HEK293 (cell line): ENCODE data around the gene PRRG4.
A peak's percentile ranks its signal among the peaks of the same experiment; 100 is the strongest.

ENCODE experiments used
- CTCF ChIA-PET: fragments of 350-600 bp; formaldehyde crosslinking; extraction: SDS; loops from one replicate; lab custom pipeline; 2021; ENCODE audit warnings: antibody characterized with exemption; lab: Yijun Ruan, JAX
- POLR2A ChIA-PET: fragments of 300-600 bp; formaldehyde crosslinking; extraction: SDS; loops from one replicate; lab custom pipeline; 2020; ENCODE audit warnings: antibody characterized with exemption, inconsistent platforms; lab: Yijun Ruan, JAX
- H3K27ac ChIP-seq: fragments of 200-500 bp; sonication (Bioruptor generic); 2 replicates; pipeline ENCODE4 v1.5.1; 2014; ENCODE audit warnings: low read depth, low read length, control low read depth, inconsistent platforms; ENCODE audit errors: extremely low read depth
- H3K36me3 ChIP-seq, 2 experiments: fragments of 200-500 bp in 1 of 2; sonication (Bioruptor generic) in 1 of 2; 1 replicate in 1 of 2; 2 replicates in 1 of 2; pipeline ENCODE4 v1.5.1; 2014 to 2017; ENCODE audit warnings: inconsistent platforms in 2 of 2, low read length in 2 of 2; ENCODE audit not compliant: control insufficient read depth in 2 of 2, insufficient read depth in 1 of 2
- H3K4me1 ChIP-seq: fragments of 200-500 bp; sonication (Bioruptor generic); 2 replicates; pipeline ENCODE4 v1.5.1; 2014; ENCODE audit warnings: mild to moderate bottlenecking, low read length, inconsistent platforms; ENCODE audit not compliant: control insufficient read depth, insufficient read depth
- H3K4me3 ChIP-seq: 2 replicates; pipeline ENCODE4 v1.5.1; 2011; ENCODE audit warnings: low read depth, mild to moderate bottlenecking, control low read depth, low read length, moderate library complexity
- H3K9me3 ChIP-seq: fragments of 200-500 bp; sonication (Bioruptor generic); 2 replicates; pipeline ENCODE4 v1.5.1; 2014; ENCODE audit warnings: low read depth, low read length, inconsistent platforms; ENCODE audit not compliant: control insufficient read depth, insufficient read depth
- GLIS1 ChIP-seq: fragments of 450-650 bp; formaldehyde crosslinking; IDR thresholded peaks from 2 replicates; pipeline ENCODE4 v1.5.1; 2016; ENCODE audit warnings: missing biosample characterization, missing genetic modification characterization
- HOXA7 ChIP-seq: sonication (generic); formaldehyde crosslinking; IDR thresholded peaks from 2 replicates; pipeline ENCODE4 v1.8.1; 2022; ENCODE audit warnings: missing genetic modification reagents, borderline replicate concordance
- HOXC10 ChIP-seq: sonication (generic); formaldehyde crosslinking; IDR thresholded peaks from 2 replicates; pipeline ENCODE4 v1.8.1; 2023; ENCODE audit warnings: mild to moderate bottlenecking, missing genetic modification reagents
- KLF8 ChIP-seq: fragments of 450-650 bp; formaldehyde crosslinking; IDR thresholded peaks from 2 replicates; pipeline ENCODE4 v1.5.1; 2016; ENCODE audit warnings: missing biosample characterization, missing genetic modification characterization
- MEIS1 ChIP-seq: sonication (generic); formaldehyde crosslinking; IDR thresholded peaks from 2 replicates; pipeline ENCODE4 v1.8.1; 2022; ENCODE audit warnings: missing genetic modification reagents, mild to moderate bottlenecking, borderline replicate concordance
- SP2 ChIP-seq: fragments of 450-650 bp; formaldehyde crosslinking; IDR thresholded peaks from 2 replicates; pipeline ENCODE4 v1.5.1; 2016; ENCODE audit warnings: missing biosample characterization, missing genetic modification characterization
- YY1 ChIP-seq: fragments of 450-650 bp; formaldehyde crosslinking; IDR thresholded peaks from 2 replicates; pipeline ENCODE4 v1.5.1; 2018; ENCODE audit warnings: missing biosample characterization, missing genetic modification characterization
- ZBTB10 ChIP-seq: fragments of 450-650 bp; formaldehyde crosslinking; IDR thresholded peaks from 2 replicates; pipeline ENCODE4 v1.5.1; 2016; ENCODE audit warnings: missing biosample characterization, missing genetic modification characterization
- ZFHX2 ChIP-seq: fragments of 450-650 bp; formaldehyde crosslinking; conservative IDR thresholded peaks from 2 replicates; pipeline ENCODE4 v1.5.1; 2016; ENCODE audit warnings: missing biosample characterization, missing genetic modification characterization
- ZNF221 ChIP-seq: fragments of 450-650 bp; formaldehyde crosslinking; IDR thresholded peaks from 2 replicates; pipeline ENCODE4 v1.5.1; 2017; ENCODE audit warnings: missing biosample characterization, missing genetic modification characterization, borderline replicate concordance
- ZNF302 ChIP-seq: fragments of 450-650 bp; formaldehyde crosslinking; IDR thresholded peaks from 2 replicates; pipeline ENCODE4 v1.5.1; 2016; ENCODE audit warnings: missing biosample characterization, missing genetic modification characterization, low read depth
- ZNF335 ChIP-seq: fragments of 450-650 bp; formaldehyde crosslinking; conservative IDR thresholded peaks from 2 replicates; pipeline ENCODE4 v1.5.1; 2016; ENCODE audit warnings: missing biosample characterization, missing genetic modification characterization
- ZNF341 ChIP-seq: fragments of 450-650 bp; formaldehyde crosslinking; IDR thresholded peaks from 2 replicates; pipeline ENCODE4; 2016; ENCODE audit warnings: low read depth, missing biosample characterization, missing genetic modification characterization
- ZNF37A ChIP-seq: fragments of 450-650 bp; IDR thresholded peaks from 2 replicates; pipeline ENCODE4 v1.5.1; 2018; ENCODE audit warnings: missing biosample characterization, missing genetic modification characterization
- ZNF510 ChIP-seq: fragments of 450-650 bp; formaldehyde crosslinking; IDR thresholded peaks from 2 replicates; pipeline ENCODE4 v1.5.1; 2018; ENCODE audit warnings: mild to moderate bottlenecking, missing genetic modification characterization, missing biosample characterization; ENCODE audit not compliant: insufficient replicate concordance
- ZNF701 ChIP-seq: fragments of 450-650 bp; formaldehyde crosslinking; IDR thresholded peaks from 2 replicates; pipeline ENCODE4 v1.5.1; 2016; ENCODE audit warnings: missing biosample characterization, missing genetic modification characterization
- ZNF76 ChIP-seq: fragments of 450-650 bp; formaldehyde crosslinking; IDR thresholded peaks from 2 replicates; pipeline ENCODE4; 2016; ENCODE audit warnings: low read depth, missing biosample characterization, missing genetic modification characterization, borderline replicate concordance
- ZSCAN18 ChIP-seq: fragments of 450-650 bp; formaldehyde crosslinking; IDR thresholded peaks from 2 replicates; pipeline ENCODE4 v1.5.1; 2016; ENCODE audit warnings: missing biosample characterization, missing genetic modification characterization
- ZSCAN4 ChIP-seq: fragments of 450-650 bp; formaldehyde crosslinking; IDR thresholded peaks from 2 replicates; pipeline ENCODE4 v1.5.1; 2017; ENCODE audit warnings: missing biosample characterization, missing genetic modification characterization
- TF ChIP-seq, protein P1 (sequence below): fragments of 450-650 bp; formaldehyde crosslinking; optimal IDR thresholded peaks from 2 replicates; pipeline ENCODE3; 2016; ENCODE audit warnings: missing biosample characterization, mild to moderate bottlenecking, missing genetic modification characterization
- TF ChIP-seq, protein P2 (sequence below): fragments of 450-650 bp; formaldehyde crosslinking; conservative IDR thresholded peaks from 2 replicates; pipeline ENCODE4 v1.5.1; 2016; ENCODE audit warnings: low read depth, missing biosample characterization, missing genetic modification characterization
- TF ChIP-seq, protein P3 (sequence below): fragments of 450-650 bp; formaldehyde crosslinking; IDR thresholded peaks from 2 replicates; pipeline ENCODE4 v1.5.1; 2016; ENCODE audit warnings: missing biosample characterization, missing genetic modification characterization

Gene PRRG4

DNA sequence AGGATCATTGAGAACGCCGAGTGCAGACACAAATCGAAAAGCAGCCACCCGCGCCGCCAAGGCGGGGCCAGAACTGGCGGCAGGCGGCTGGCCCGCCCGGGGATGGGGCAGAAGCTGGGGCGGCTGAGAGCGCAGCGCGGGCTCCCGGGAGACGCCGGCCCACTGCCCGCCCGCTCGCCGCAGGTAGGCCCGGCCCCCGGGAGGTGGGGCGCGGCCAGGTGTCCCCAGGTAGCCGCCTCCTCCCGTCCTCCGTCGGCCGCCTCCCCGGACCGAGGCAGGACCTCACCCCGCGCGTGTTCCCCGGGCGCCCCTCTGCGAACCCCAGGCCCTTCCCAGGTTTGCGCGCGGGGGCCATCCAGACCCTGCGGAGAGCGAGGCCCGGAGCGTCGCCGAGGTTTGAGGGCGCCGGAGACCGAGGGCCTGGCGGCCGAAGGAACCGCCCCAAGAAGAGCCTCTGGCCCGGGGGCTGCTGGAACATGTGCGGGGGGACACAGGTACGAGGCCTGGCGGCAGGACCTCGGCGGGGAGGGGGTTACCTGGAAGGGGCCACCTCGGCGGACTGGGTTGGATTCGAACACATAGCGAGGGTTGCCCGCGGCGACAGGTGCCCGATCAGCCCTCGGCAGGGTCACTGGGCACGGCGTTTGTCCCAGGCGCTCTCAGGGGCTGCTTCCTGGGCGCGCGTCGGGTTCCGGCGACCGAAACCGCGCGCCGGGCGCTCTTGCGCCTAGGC, at the start of gene PRRG4:
PRRG4 (plus strand) TSS at position 248 of the 733 bp plus-strand sequence. CDS start 603 bp downstream, outside the sequence.
- Histone ChIP-seq H3K4me3 (peak within 1 kb of the TSS; percentile 72), H3K4me1 (no peaks in the 10 kb centered on the region), H3K36me3 (peaks cover 0 to 18% of the 10 kb centered on the region in 2 experiments; a peak in 1 of 3 replicates), H3K9me3 (no peaks in the 10 kb centered on the region), H3K27ac (peak within 1 kb of the TSS; percentile 79)
- POLR2A ChIA-PET = interaction anchor here (1.9 kb wide), 1 partner anchor 9 kb away, joined by 6 read pairs; no protein-coding TSS in a partner anchor
- CTCF ChIA-PET = interaction anchor here (0.7 to 1.7 kb wide), 2 partner anchors 103 to 236 kb away, joined by 4 to 6 read pairs; no protein-coding TSS in a partner anchor
- peak; percentile 27; the same call in 1 of the 2 replicates for TF ChIP-seq KLF8 (tag by site-specific recombination)
- peak; percentile 89; the same call in 1 of the 2 replicates for TF ChIP-seq ZNF335
- peak; percentile 59 for TF ChIP-seq ZNF341 (tag by site-specific recombination)
- peak; percentile 41; the same call in 1 of the 2 replicates for TF ChIP-seq SP2 (tag by site-specific recombination)
- TF ChIP-seq ZNF37A = no peak
- 0 out of 2 replicates have a peak, but pooled peaks have one; percentile 8 for TF ChIP-seq ZNF76 (tag by site-specific recombination)
- peak; percentile 57 for TF ChIP-seq ZBTB10 (tag by site-specific recombination)
- 0 out of 2 replicates have a peak, but pooled peaks have one; percentile 34 for TF ChIP-seq GLIS1
- no peak for TF ChIP-seq ZNF221 (tag by site-specific recombination)
- TF ChIP-seq, protein P1, sequence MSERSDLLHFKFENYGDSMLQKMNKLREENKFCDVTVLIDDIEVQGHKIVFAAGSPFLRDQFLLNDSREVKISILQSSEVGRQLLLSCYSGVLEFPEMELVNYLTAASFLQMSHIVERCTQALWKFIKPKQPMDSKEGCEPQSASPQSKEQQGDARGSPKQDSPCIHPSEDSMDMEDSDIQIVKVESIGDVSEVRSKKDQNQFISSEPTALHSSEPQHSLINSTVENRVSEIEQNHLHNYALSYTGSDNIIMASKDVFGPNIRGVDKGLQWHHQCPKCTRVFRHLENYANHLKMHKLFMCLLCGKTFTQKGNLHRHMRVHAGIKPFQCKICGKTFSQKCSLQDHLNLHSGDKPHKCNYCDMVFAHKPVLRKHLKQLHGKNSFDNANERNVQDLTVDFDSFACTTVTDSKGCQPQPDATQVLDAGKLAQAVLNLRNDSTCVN (tag by site-specific recombination) = peak; percentile 77
- TF ChIP-seq ZFHX2 (tag by site-specific recombination) = peak; percentile 27; the same call in 1 of the 2 replicates
- no peak for TF ChIP-seq ZNF302 (tag by site-specific recombination)
- TF ChIP-seq HOXC10 (CRISPR knock-in tag) = 0 out of 2 replicates have a peak, but pooled peaks have one; percentile 48
- TF ChIP-seq HOXA7 (CRISPR knock-in tag) = no peak
- peak; percentile 16; the same call in 1 of the 2 replicates for TF ChIP-seq YY1
- no peak for TF ChIP-seq ZSCAN18 (tag by site-specific recombination)
- TF ChIP-seq ZNF510 (tag by site-specific recombination) = no peak
- TF ChIP-seq ZSCAN4 (tag by site-specific recombination) = no peak
- TF ChIP-seq ZNF701 (tag by site-specific recombination) = no peak
- TF ChIP-seq, protein P2, sequence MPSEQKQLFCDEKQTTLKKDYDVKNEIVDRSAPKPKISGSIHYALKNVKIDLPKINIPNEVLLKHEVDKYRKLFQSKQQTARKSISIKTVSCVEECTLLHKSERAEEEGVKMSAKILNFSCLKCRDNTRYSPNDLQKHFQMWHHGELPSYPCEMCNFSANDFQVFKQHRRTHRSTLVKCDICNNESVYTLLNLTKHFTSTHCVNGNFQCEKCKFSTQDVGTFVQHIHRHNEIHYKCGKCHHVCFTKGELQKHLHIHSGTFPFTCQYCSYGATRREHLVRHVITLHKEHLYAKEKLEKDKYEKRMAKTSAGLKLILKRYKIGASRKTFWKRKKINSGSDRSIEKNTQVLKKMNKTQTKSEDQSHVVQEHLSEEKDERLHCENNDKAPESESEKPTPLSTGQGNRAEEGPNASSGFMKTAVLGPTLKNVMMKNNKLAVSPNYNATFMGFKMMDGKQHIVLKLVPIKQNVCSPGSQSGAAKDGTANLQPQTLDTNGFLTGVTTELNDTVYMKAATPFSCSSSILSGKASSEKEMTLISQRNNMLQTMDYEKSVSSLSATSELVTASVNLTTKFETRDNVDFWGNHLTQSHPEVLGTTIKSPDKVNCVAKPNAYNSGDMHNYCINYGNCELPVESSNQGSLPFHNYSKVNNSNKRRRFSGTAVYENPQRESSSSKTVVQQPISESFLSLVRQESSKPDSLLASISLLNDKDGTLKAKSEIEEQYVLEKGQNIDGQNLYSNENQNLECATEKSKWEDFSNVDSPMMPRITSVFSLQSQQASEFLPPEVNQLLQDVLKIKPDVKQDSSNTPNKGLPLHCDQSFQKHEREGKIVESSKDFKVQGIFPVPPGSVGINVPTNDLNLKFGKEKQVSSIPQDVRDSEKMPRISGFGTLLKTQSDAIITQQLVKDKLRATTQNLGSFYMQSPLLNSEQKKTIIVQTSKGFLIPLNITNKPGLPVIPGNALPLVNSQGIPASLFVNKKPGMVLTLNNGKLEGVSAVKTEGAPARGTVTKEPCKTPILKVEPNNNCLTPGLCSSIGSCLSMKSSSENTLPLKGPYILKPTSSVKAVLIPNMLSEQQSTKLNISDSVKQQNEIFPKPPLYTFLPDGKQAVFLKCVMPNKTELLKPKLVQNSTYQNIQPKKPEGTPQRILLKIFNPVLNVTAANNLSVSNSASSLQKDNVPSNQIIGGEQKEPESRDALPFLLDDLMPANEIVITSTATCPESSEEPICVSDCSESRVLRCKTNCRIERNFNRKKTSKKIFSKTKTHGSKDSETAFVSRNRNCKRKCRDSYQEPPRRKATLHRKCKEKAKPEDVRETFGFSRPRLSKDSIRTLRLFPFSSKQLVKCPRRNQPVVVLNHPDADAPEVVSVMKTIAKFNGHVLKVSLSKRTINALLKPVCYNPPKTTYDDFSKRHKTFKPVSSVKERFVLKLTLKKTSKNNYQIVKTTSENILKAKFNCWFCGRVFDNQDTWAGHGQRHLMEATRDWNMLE = no peak
- 0 out of 2 replicates have a peak, but pooled peaks have one; percentile 8 for TF ChIP-seq MEIS1 (CRISPR knock-in tag)
- TF ChIP-seq, protein P3, sequence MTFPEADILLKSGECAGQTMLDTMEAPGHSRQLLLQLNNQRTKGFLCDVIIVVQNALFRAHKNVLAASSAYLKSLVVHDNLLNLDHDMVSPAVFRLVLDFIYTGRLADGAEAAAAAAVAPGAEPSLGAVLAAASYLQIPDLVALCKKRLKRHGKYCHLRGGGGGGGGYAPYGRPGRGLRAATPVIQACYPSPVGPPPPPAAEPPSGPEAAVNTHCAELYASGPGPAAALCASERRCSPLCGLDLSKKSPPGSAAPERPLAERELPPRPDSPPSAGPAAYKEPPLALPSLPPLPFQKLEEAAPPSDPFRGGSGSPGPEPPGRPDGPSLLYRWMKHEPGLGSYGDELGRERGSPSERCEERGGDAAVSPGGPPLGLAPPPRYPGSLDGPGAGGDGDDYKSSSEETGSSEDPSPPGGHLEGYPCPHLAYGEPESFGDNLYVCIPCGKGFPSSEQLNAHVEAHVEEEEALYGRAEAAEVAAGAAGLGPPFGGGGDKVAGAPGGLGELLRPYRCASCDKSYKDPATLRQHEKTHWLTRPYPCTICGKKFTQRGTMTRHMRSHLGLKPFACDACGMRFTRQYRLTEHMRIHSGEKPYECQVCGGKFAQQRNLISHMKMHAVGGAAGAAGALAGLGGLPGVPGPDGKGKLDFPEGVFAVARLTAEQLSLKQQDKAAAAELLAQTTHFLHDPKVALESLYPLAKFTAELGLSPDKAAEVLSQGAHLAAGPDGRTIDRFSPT (tag by site-specific recombination) = 0 out of 2 replicates have a peak, but pooled peaks have one; percentile 35
